Fibroblast of lung (primary cell): Measurements from ENCODE around the gene ZGRF1.

Experiments used
- CTCF ChIP-seq, 2 donors: IDR thresholded peaks in 1 of 2; conservative IDR thresholded peaks in 1 of 2; 1 replicate in 1 of 2; 2 replicates in 1 of 2; pipeline ENCODE4 v1.5.1; 2011 to 2012; ENCODE audit warnings: low read length in 2 of 2, control low read depth in 1 of 2, inconsistent platforms in 1 of 2, low read depth in 1 of 2, mild to moderate bottlenecking in 1 of 2
- EZH2 ChIP-seq: IDR thresholded peaks from 2 replicates; pipeline ENCODE4 v1.5.1; 2012; ENCODE audit warnings: low read length, control low read depth, mild to moderate bottlenecking; ENCODE audit errors: missing control alignments

- TF ChIP-seq CTCF (conservative IDR thresholded peaks at IDR 0.05 in 1 of 2, IDR thresholded peaks at IDR 0.05 in 1 of 2; ENCODE audit: low read depth in 1 of 2, low read length in 2 of 2), result peak; percentile 70 to 76
- no peak for TF ChIP-seq EZH2
Measured at GRCh38 chr4:112604589-112604988, 32.1 kb downstream of the ZGRF1 start.
